GM20000 (cell line): ENCODE results near the gene TBC1D5.

Experiments used
- DNase-seq: peaks from one replicate; pipeline ENCODE4 v3.0.0; 2012; ENCODE audit warnings: low spot score
- CTCF ChIP-seq: IDR thresholded peaks from 2 replicates; pipeline ENCODE4 v1.5.1; 2012; ENCODE audit warnings: mild to moderate bottlenecking, control low read depth; ENCODE audit errors: extremely low read depth, missing control alignments

The TBC1D5 gene

GRCh38 chr3:17745894-17746293 lies 3.5 kb upstream of the TBC1D5 start:
- TF ChIP-seq CTCF: no peak
- DNase-seq: no peak

GRCh38 chr3:17745301-17745700 lies 2.9 kb upstream of the TBC1D5 start:
- no peak for DNase-seq
- TF ChIP-seq CTCF: no peak

- TF ChIP-seq CTCF: no peak
- no peak for DNase-seq
Measured at GRCh38 chr3:17744693-17745092, 2.3 kb upstream of the TBC1D5 start.

- TF ChIP-seq CTCF: no peak
- DNase-seq: no peak
Measured at GRCh38 chr3:17743658-17743995, 1.2 kb upstream of the TBC1D5 start.

GRCh38 chr3:17742880-17743657 lies 638 bp upstream of the TBC1D5 start:
- no peak for DNase-seq
- TF ChIP-seq CTCF: no peak

- no peak for DNase-seq
- TF ChIP-seq CTCF: no peak
Measured at GRCh38 chr3:17741621-17742101, 770 bp downstream of the TBC1D5 start.

- no peak for TF ChIP-seq CTCF
- no peak for DNase-seq
Measured at GRCh38 chr3:17740721-17741141, 1.7 kb downstream of the TBC1D5 start.
